Measurements from ENCODE around the gene TRIM66. TPM values are rescaled to one million over a fixed set of nuclear protein-coding genes. Genes with fewer than 3 reads are reported as not detected.

TRIM66 gene
- total RNA-seq, 4 donors from 2014 or later: 7.7 to 48.5 (median 9.4) TPM

GRCh38 chr11:8641332-8641731 lies 41.1 kb downstream of the TRIM66 start:
- TF ChIP-seq CTCF (IDR thresholded peaks at IDR 0.05) (no peak), POLR2A (IDR thresholded peaks at IDR 0.05) (no peak)
- Histone ChIP-seq H3K9me3 (no peaks in the 10 kb centered on the region), H3K27ac (no peak overlapping the region), H3K4me1 (no peaks in the 10 kb centered on the region), H3K36me3 (peaks cover 11% of the 10 kb centered on the region in 2 donors), H3K27me3 (no peaks in the 10 kb centered on the region), H3K4me3 (replicated peaks in 1 of 3) (no peak overlapping the region)
- no peak for DNase-seq
- 93 to 96% methylated on average over 2 of the region's 2 CpGs for WGBS, 2 donors
- intact Hi-C loops (cut with DNase I): no loop called here

- H3K27me3 ChIP-seq: no peaks in the 10 kb centered on the region
- TF ChIP-seq POLR2A (IDR thresholded peaks at IDR 0.05) (no peak), CTCF (IDR thresholded peaks at IDR 0.05) (no peak)
- H3K9me3 ChIP-seq: no peaks in the 10 kb centered on the region
- no peak overlapping the region for H3K4me3 ChIP-seq (replicated peaks in 1 of 3)
- no peak overlapping the region for H3K27ac ChIP-seq
- H3K36me3 ChIP-seq: peaks cover 6 to 7% of the 10 kb centered on the region in 2 donors
- DNase-seq: no peak
- 50 to 51% methylated on average over 2 to 4 of the region's 5 CpGs for WGBS, 2 donors
- no peaks in the 10 kb centered on the region for H3K4me1 ChIP-seq
- intact Hi-C loops (cut with DNase I): no loop called here
Measured at GRCh38 chr11:8640267-8640906, 42.1 kb downstream of the TRIM66 start.

- intact Hi-C loops (cut with DNase I): no loop called here
- no peak for DNase-seq
- Histone ChIP-seq H3K27me3 (no peaks in the 10 kb centered on the region), H3K36me3 (peaks cover 4 to 5% of the 10 kb centered on the region in 2 donors), H3K4me3 (replicated peaks in 1 of 3) (no peak overlapping the region), H3K27ac (no peak overlapping the region), H3K9me3 (no peaks in the 10 kb centered on the region), H3K4me1 (no peaks in the 10 kb centered on the region)
- TF ChIP-seq POLR2A (IDR thresholded peaks at IDR 0.05): no peak
- no peak for TF ChIP-seq CTCF (IDR thresholded peaks at IDR 0.05)
- 70 to 80% methylated on average over 3 of the region's 3 CpGs for WGBS, 2 donors
Measured at GRCh38 chr11:8639655-8640054, 42.8 kb downstream of the TRIM66 start.

- H3K4me1 ChIP-seq: no peaks in the 10 kb centered on the region
- TF ChIP-seq CTCF (IDR thresholded peaks at IDR 0.05): no peak
- TF ChIP-seq POLR2A (IDR thresholded peaks at IDR 0.05): no peak
- WGBS, 2 donors: 92 to 94% methylated on average over 5 of the region's 5 CpGs
- H3K27ac ChIP-seq: no peak overlapping the region
- intact Hi-C loops (cut with DNase I): no loop called here
- no peak for DNase-seq
- no peaks in the 10 kb centered on the region for H3K9me3 ChIP-seq
- no peaks in the 10 kb centered on the region for H3K27me3 ChIP-seq
- H3K4me3 ChIP-seq (replicated peaks in 1 of 3): no peak overlapping the region
- peaks cover 6 to 10% of the 10 kb centered on the region in 2 donors for H3K36me3 ChIP-seq
Measured at GRCh38 chr11:8638300-8638699, 44.2 kb downstream of the TRIM66 start.

- intact Hi-C loops (cut with DNase I): no loop called here
- 95 to 96% methylated on average over 2 of the region's 2 CpGs for WGBS, 2 donors
- Histone ChIP-seq H3K27me3 (no peaks in the 10 kb centered on the region), H3K36me3 (peaks cover 6 to 10% of the 10 kb centered on the region in 2 donors), H3K4me1 (no peaks in the 10 kb centered on the region), H3K4me3 (replicated peaks in 1 of 3) (no peak overlapping the region), H3K27ac (no peak overlapping the region), H3K9me3 (no peaks in the 10 kb centered on the region)
- TF ChIP-seq CTCF (IDR thresholded peaks at IDR 0.05) (no peak), POLR2A (IDR thresholded peaks at IDR 0.05) (no peak)
- DNase-seq: no peak
Measured at GRCh38 chr11:8636127-8636526, 46.3 kb downstream of the TRIM66 start.

Data from thyroid gland (tissue), 4 donors.